ENCODE results near the gene SRBD1. TPM values are rescaled to one million over a fixed set of nuclear protein-coding genes. Genes with fewer than 3 reads are reported as not detected.

Gene SRBD1
- total RNA-seq, 1 donor from 2014 or later, result 9.1 TPM

GRCh38 chr2:45394216-45394615 is 216.9 kb downstream of the SRBD1 start:
- H3K4me1 ChIP-seq, result no peaks in the 10 kb centered on the region
- intact Hi-C loops (cut with DNase I), result no loop called here
- TF ChIP-seq POLR2AphosphoS5 (IDR thresholded peaks at IDR 0.05; ENCODE audit: insufficient read depth in 1 of 2, low read depth in 1 of 2) (no peak), POLR2A (IDR thresholded peaks at IDR 0.05) (no peak)

GRCh38 chr2:45391866-45392265 is 219.2 kb downstream of the SRBD1 start:
- Histone ChIP-seq H3K9me3 (no peaks in the 10 kb centered on the region), H3K36me3 (peaks cover 0 to 4% of the 10 kb centered on the region in 2 donors), H3K27me3 (no peaks in the 10 kb centered on the region), H3K27ac (no peak overlapping the region), H3K4me3 (no peak overlapping the region), H3K4me1 (no peaks in the 10 kb centered on the region)
- no peak for TF ChIP-seq POLR2A (IDR thresholded peaks at IDR 0.05)
- TF ChIP-seq CTCF (IDR thresholded peaks at IDR 0.05), result no peak
- no peak for TF ChIP-seq POLR2AphosphoS5 (IDR thresholded peaks at IDR 0.05; ENCODE audit: insufficient read depth in 1 of 2, low read depth in 1 of 2)
- no peak for DNase-seq (ENCODE audit: extremely low spot score in 2 of 2)
- intact Hi-C loops (cut with DNase I), result no loop called here

More at GRCh38 chr2:45394216-45394615, 216.9 kb downstream of the SRBD1 start:
- Histone ChIP-seq H3K4me3 (no peak overlapping the region), H3K36me3 (peaks cover 0 to 4% of the 10 kb centered on the region in 2 donors), H3K27me3 (no peaks in the 10 kb centered on the region), H3K9me3 (no peaks in the 10 kb centered on the region), H3K27ac (no peak overlapping the region)
- no peak for DNase-seq (ENCODE audit: extremely low spot score in 2 of 2)

GRCh38 chr2:45390861-45391260 is 220.2 kb downstream of the SRBD1 start:
- H3K9me3 ChIP-seq, result no peaks in the 10 kb centered on the region
- peaks cover 0 to 4% of the 10 kb centered on the region in 2 donors for H3K36me3 ChIP-seq
- no peak overlapping the region for H3K4me3 ChIP-seq
- no peak for DNase-seq (ENCODE audit: extremely low spot score in 2 of 2)
- H3K4me1 ChIP-seq, result no peaks in the 10 kb centered on the region
- intact Hi-C loops (cut with DNase I), result no loop called here
- TF ChIP-seq POLR2A (IDR thresholded peaks at IDR 0.05), result no peak
- TF ChIP-seq POLR2AphosphoS5 (IDR thresholded peaks at IDR 0.05; ENCODE audit: insufficient read depth in 1 of 2, low read depth in 1 of 2), result no peak
- TF ChIP-seq CTCF (IDR thresholded peaks at IDR 0.05), result no peak
- no peak overlapping the region for H3K27ac ChIP-seq
- no peaks in the 10 kb centered on the region for H3K27me3 ChIP-seq

GRCh38 chr2:45390441-45390840 is 220.6 kb downstream of the SRBD1 start:
- DNase-seq (ENCODE audit: extremely low spot score in 2 of 2), result no peak
- no peaks in the 10 kb centered on the region for H3K9me3 ChIP-seq
- H3K27me3 ChIP-seq, result no peaks in the 10 kb centered on the region
- H3K4me1 ChIP-seq, result no peaks in the 10 kb centered on the region
- no peak overlapping the region for H3K4me3 ChIP-seq
- TF ChIP-seq POLR2A (IDR thresholded peaks at IDR 0.05), result no peak
- no peak for TF ChIP-seq POLR2AphosphoS5 (IDR thresholded peaks at IDR 0.05; ENCODE audit: insufficient read depth in 1 of 2, low read depth in 1 of 2)
- no peak for TF ChIP-seq CTCF (IDR thresholded peaks at IDR 0.05)
- no peak overlapping the region for H3K27ac ChIP-seq
- peaks cover 0 to 4% of the 10 kb centered on the region in 2 donors for H3K36me3 ChIP-seq
- intact Hi-C loops (cut with DNase I), result no loop called here

GRCh38 chr2:45388541-45389100 is 222.4 kb downstream of the SRBD1 start:
- H3K4me1 ChIP-seq, result no peaks in the 10 kb centered on the region
- intact Hi-C loops (cut with DNase I), result no loop called here
- TF ChIP-seq CTCF (IDR thresholded peaks at IDR 0.05) (no peak), POLR2A (IDR thresholded peaks at IDR 0.05) (no peak), POLR2AphosphoS5 (IDR thresholded peaks at IDR 0.05; ENCODE audit: insufficient read depth in 1 of 2, low read depth in 1 of 2) (no peak)
- DNase-seq (ENCODE audit: extremely low spot score in 2 of 2), result no peak
- no peaks in the 10 kb centered on the region for H3K9me3 ChIP-seq
- H3K27me3 ChIP-seq, result no peaks in the 10 kb centered on the region
- H3K27ac ChIP-seq, result no peak overlapping the region
- no peak overlapping the region for H3K4me3 ChIP-seq
- peaks cover 0 to 4% of the 10 kb centered on the region in 2 donors for H3K36me3 ChIP-seq
